ENCODE results near the gene DCP1A.

The DCP1A gene

GRCh38 chr3:53252096-53252946 is 95.0 kb downstream of the DCP1A start:
- peak overlapping the region; percentile 91 for H3K4me3 ChIP-seq (ENCODE audit: low read depth, low read length)
- no peak for TF ChIP-seq CTCF (IDR thresholded peaks at IDR 0.05; ENCODE audit: low read depth, low read length)
- TF ChIP-seq MAX (IDR thresholded peaks at IDR 0.05; ENCODE audit: low read depth, low read length): no peak
- no peak for TF ChIP-seq POLR2A (IDR thresholded peaks at IDR 0.05; ENCODE audit: extremely low read depth, insufficient read length)
- peak; percentile 79 for DNase-seq (ENCODE audit: low read depth)

GRCh38 chr3:53250881-53251605 is 96.3 kb downstream of the DCP1A start:
- H3K4me3 ChIP-seq (ENCODE audit: low read depth, low read length): peak overlapping the region; percentile 28
- no peak for DNase-seq (ENCODE audit: low read depth)
- TF ChIP-seq POLR2A (IDR thresholded peaks at IDR 0.05; ENCODE audit: extremely low read depth, insufficient read length) (no peak), MYC (IDR thresholded peaks at IDR 0.05; ENCODE audit: low read depth, low read length) (no peak), MAX (IDR thresholded peaks at IDR 0.05; ENCODE audit: low read depth, low read length) (no peak), CTCF (IDR thresholded peaks at IDR 0.05; ENCODE audit: low read depth, low read length) (no peak)

- peak overlapping the region; percentile 40 for H3K4me3 ChIP-seq (ENCODE audit: low read depth, low read length)
- DNase-seq (ENCODE audit: low read depth): no peak
- no peak for TF ChIP-seq MYC (IDR thresholded peaks at IDR 0.05; ENCODE audit: low read depth, low read length)
Measured at GRCh38 chr3:53250453-53250852, 96.9 kb downstream of the DCP1A start.

GRCh38 chr3:53248161-53248560 is 99.2 kb downstream of the DCP1A start:
- DNase-seq (ENCODE audit: low read depth): no peak
- no peak overlapping the region for H3K4me3 ChIP-seq (ENCODE audit: low read depth, low read length)
- no peak for TF ChIP-seq POLR2A (IDR thresholded peaks at IDR 0.05; ENCODE audit: extremely low read depth, insufficient read length)
- no peak for TF ChIP-seq MYC (IDR thresholded peaks at IDR 0.05; ENCODE audit: low read depth, low read length)
- no peak for TF ChIP-seq MAX (IDR thresholded peaks at IDR 0.05; ENCODE audit: low read depth, low read length)
- TF ChIP-seq CTCF (IDR thresholded peaks at IDR 0.05; ENCODE audit: low read depth, low read length): no peak

GRCh38 chr3:53247619-53248018 is 99.7 kb downstream of the DCP1A start:
- DNase-seq (ENCODE audit: low read depth): no peak

More at GRCh38 chr3:53247619-53248018, 99.7 kb downstream of the DCP1A start:
- no peak for TF ChIP-seq POLR2A (IDR thresholded peaks at IDR 0.05; ENCODE audit: extremely low read depth, insufficient read length)
- no peak for TF ChIP-seq MYC (IDR thresholded peaks at IDR 0.05; ENCODE audit: low read depth, low read length)
- no peak for TF ChIP-seq CTCF (IDR thresholded peaks at IDR 0.05; ENCODE audit: low read depth, low read length)
- no peak for TF ChIP-seq MAX (IDR thresholded peaks at IDR 0.05; ENCODE audit: low read depth, low read length)
- no peak overlapping the region for H3K4me3 ChIP-seq (ENCODE audit: low read depth, low read length)
